HEK293T (cell line): ENCODE data around the gene DMRT1.
A peak's percentile ranks its signal among the peaks of the same experiment; 100 is the strongest.

Experiments used
- CTCF ChIA-PET: fragments of 350-600 bp; formaldehyde crosslinking; extraction: SDS; loops from one replicate; lab custom pipeline; 2021; ENCODE audit warnings: antibody characterized with exemption, inconsistent platforms; lab: Yijun Ruan, JAX
- POLR2A ChIA-PET: fragments of 350-600 bp; formaldehyde crosslinking; extraction: SDS; loops from one replicate; lab custom pipeline; 2020; ENCODE audit warnings: antibody characterized with exemption, inconsistent platforms; lab: Yijun Ruan, JAX
- DNase-seq: peaks from one replicate; pipeline ENCODE4 v3.0.0; 2012; ENCODE audit warnings: mixed read lengths; ENCODE audit errors: extremely low spot score
- ARNT ChIP-seq: fragments of 450-650 bp; IDR thresholded peaks from 2 replicates; pipeline ENCODE4 v1.6.1; 2017; ENCODE audit warnings: mild to moderate bottlenecking
- BHLHE40 ChIP-seq: fragments of 450-650 bp; IDR thresholded peaks from 2 replicates; pipeline ENCODE4 v1.6.1; 2016; ENCODE audit warnings: mild to moderate bottlenecking, moderate library complexity, borderline replicate concordance
- CTBP1 ChIP-seq: fragments of 450-650 bp; IDR thresholded peaks from 2 replicates; pipeline ENCODE4 v1.6.1; 2016; ENCODE audit warnings: borderline replicate concordance
- ELF4 ChIP-seq: fragments of 450-650 bp; IDR thresholded peaks from 2 replicates; pipeline ENCODE4 v1.6.1; 2017; ENCODE audit warnings: antibody characterized with exemption
- FOXA1 ChIP-seq: fragments of 450-650 bp; IDR thresholded peaks from 2 replicates; pipeline ENCODE4 v1.6.1; 2016; ENCODE audit warnings: mild to moderate bottlenecking
- FOXK2 ChIP-seq: fragments of 450-650 bp; IDR thresholded peaks from 2 replicates; pipeline ENCODE4 v1.6.1; 2016; ENCODE audit warnings: mild to moderate bottlenecking
- FOXM1 ChIP-seq: fragments of 450-650 bp; IDR thresholded peaks from 2 replicates; pipeline ENCODE4 v1.6.1; 2017; ENCODE audit warnings: mild to moderate bottlenecking, borderline replicate concordance
- HDGF ChIP-seq: fragments of 450-650 bp; IDR thresholded peaks from 2 replicates; pipeline ENCODE4 v1.6.1; 2017; ENCODE audit warnings: antibody characterized with exemption, borderline replicate concordance
- L3MBTL2 ChIP-seq: fragments of 450-650 bp; conservative IDR thresholded peaks from 2 replicates; pipeline ENCODE4 v1.6.1; 2016; ENCODE audit warnings: mild to moderate bottlenecking
- LEF1 ChIP-seq: fragments of 450-650 bp; IDR thresholded peaks from 2 replicates; pipeline ENCODE4 v1.6.1; 2017; ENCODE audit warnings: mild to moderate bottlenecking, borderline replicate concordance
- NFRKB ChIP-seq: fragments of 450-650 bp; IDR thresholded peaks from 2 replicates; pipeline ENCODE4 v1.6.1; 2016; ENCODE audit warnings: mild to moderate bottlenecking, moderate library complexity
- PKNOX1 ChIP-seq: fragments of 450-650 bp; IDR thresholded peaks from 2 replicates; pipeline ENCODE4 v1.6.1; 2016
- SP1 ChIP-seq: fragments of 450-650 bp; IDR thresholded peaks from 2 replicates; pipeline ENCODE4 v1.6.1; 2017
- SUZ12 ChIP-seq: fragments of 450-650 bp; IDR thresholded peaks from 2 replicates; pipeline ENCODE4 v1.6.1; 2016; ENCODE audit warnings: mild to moderate bottlenecking
- TARDBP ChIP-seq: fragments of 450-650 bp; IDR thresholded peaks from 2 replicates; pipeline ENCODE4 v1.6.1; 2016
- ZNF384 ChIP-seq: fragments of 450-650 bp; IDR thresholded peaks from 2 replicates; pipeline ENCODE4 v1.6.1; 2016

The DMRT1 gene

GRCh38 chr9:973295-973834, 131.9 kb downstream of the DMRT1 start:
- DNase-seq = no peak
- CTCF ChIA-PET = no interaction called here
- TF ChIP-seq SP1 (no peak), ZNF384 (no peak), CTBP1 (no peak), HDGF (no peak), FOXA1 (no peak), NFRKB (no peak)
- POLR2A ChIA-PET = no interaction called here

- TF ChIP-seq L3MBTL2 (no peak), PKNOX1 (no peak), FOXA1 (no peak), ZNF384 (no peak), BHLHE40 (no peak), CTBP1 (no peak), SUZ12 (no peak), HDGF (no peak), ARNT (no peak), LEF1 (no peak), TARDBP (no peak), SP1 (no peak), ELF4 (no peak), FOXM1 (no peak), FOXK2 (no peak), NFRKB (no peak)
- CTCF ChIA-PET = no interaction called here
- POLR2A ChIA-PET = no interaction called here
- DNase-seq = no peak
Measured at GRCh38 chr9:974031-974995, 132.8 kb downstream of the DMRT1 start.

GRCh38 chr9:974996-975739, 133.7 kb downstream of the DMRT1 start:
- TF ChIP-seq SUZ12 (no peak), L3MBTL2 (no peak), FOXK2 (no peak), ELF4 (no peak)
- ChIA-PET CTCF (interaction anchor here (1.4 kb wide), 1 partner anchor 12 kb away, joined by 4 read pairs; no protein-coding TSS in a partner anchor), POLR2A (no interaction called here)
- no peak for DNase-seq

- TF ChIP-seq CTBP1 (no peak), L3MBTL2 (no peak), HDGF (no peak), FOXK2 (no peak), NFRKB (no peak), FOXA1 (no peak), SUZ12 (no peak), PKNOX1 (no peak), BHLHE40 (no peak), LEF1 (no peak), SP1 (no peak), ARNT (no peak), ELF4 (no peak), FOXM1 (no peak), ZNF384 (no peak), TARDBP (no peak)
- POLR2A ChIA-PET = interaction anchor here (0.7 to 1.0 kb wide), 2 partner anchors 10 to 76 kb away, joined by 3 to 4 read pairs; no protein-coding TSS in a partner anchor
- no peak for DNase-seq
- CTCF ChIA-PET = interaction anchor here (1.4 kb wide), 1 partner anchor 13 kb away, joined by 4 read pairs; no protein-coding TSS in a partner anchor
Measured at GRCh38 chr9:975740-976257, 134.3 kb downstream of the DMRT1 start.

- ChIA-PET POLR2A (interaction anchor here (0.7 to 1.0 kb wide), 3 partner anchors 9 to 77 kb away, joined by 3 to 5 read pairs (median 4); no protein-coding TSS in a partner anchor), CTCF (interaction anchor here (1.4 kb wide), 1 partner anchor 13 kb away, joined by 4 read pairs; no protein-coding TSS in a partner anchor)
- DNase-seq = peak; percentile 47
Measured at GRCh38 chr9:976258-976942, 134.9 kb downstream of the DMRT1 start, which contains the start of gene DMRT3. Gene DMRT3, plus strand, starts transcription at chr9:976655. Its CDS starts 347 bp downstream, at chr9:977002.

More at GRCh38 chr9:976258-976942, 134.9 kb downstream of the DMRT1 start, which contains the start of gene DMRT3:
- no peak for TF ChIP-seq ARNT
- TF ChIP-seq TARDBP = no peak
- TF ChIP-seq L3MBTL2 = 0 out of 2 replicates have a peak, but pooled peaks have one; percentile 6
